ENCODE results near the gene MYO3B. TPM values are rescaled to one million over a fixed set of nuclear protein-coding genes. Genes with fewer than 3 reads are reported as not detected.
A peak's percentile ranks its signal among the peaks of the same experiment; 100 is the strongest.

Gene MYO3B, protein sequence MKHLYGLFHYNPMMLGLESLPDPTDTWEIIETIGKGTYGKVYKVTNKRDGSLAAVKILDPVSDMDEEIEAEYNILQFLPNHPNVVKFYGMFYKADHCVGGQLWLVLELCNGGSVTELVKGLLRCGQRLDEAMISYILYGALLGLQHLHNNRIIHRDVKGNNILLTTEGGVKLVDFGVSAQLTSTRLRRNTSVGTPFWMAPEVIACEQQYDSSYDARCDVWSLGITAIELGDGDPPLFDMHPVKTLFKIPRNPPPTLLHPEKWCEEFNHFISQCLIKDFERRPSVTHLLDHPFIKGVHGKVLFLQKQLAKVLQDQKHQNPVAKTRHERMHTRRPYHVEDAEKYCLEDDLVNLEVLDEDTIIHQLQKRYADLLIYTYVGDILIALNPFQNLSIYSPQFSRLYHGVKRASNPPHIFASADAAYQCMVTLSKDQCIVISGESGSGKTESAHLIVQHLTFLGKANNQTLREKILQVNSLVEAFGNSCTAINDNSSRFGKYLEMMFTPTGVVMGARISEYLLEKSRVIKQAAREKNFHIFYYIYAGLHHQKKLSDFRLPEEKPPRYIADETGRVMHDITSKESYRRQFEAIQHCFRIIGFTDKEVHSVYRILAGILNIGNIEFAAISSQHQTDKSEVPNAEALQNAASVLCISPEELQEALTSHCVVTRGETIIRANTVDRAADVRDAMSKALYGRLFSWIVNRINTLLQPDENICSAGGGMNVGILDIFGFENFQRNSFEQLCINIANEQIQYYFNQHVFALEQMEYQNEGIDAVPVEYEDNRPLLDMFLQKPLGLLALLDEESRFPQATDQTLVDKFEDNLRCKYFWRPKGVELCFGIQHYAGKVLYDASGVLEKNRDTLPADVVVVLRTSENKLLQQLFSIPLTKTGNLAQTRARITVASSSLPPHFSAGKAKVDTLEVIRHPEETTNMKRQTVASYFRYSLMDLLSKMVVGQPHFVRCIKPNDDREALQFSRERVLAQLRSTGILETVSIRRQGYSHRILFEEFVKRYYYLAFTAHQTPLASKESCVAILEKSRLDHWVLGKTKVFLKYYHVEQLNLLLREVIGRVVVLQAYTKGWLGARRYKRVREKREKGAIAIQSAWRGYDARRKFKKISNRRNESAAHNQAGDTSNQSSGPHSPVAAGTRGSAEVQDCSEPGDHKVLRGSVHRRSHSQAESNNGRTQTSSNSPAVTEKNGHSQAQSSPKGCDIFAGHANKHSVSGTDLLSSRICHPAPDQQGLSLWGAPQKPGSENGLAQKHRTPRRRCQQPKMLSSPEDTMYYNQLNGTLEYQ (N-terminal part only)
- total RNA-seq, result 8.9 to 9.1 TPM (median 9.1 TPM) in 3 replicates

GRCh38 chr2:170177950-170178781 lies at the start of gene MYO3B:
Gene MYO3B (plus strand): TSS chr2:170178147. CDS start chr2:170178288, 141 bp downstream.
- Mint-ChIP-seq H3K27me3 (ENCODE audit: low read depth) (no peaks in the 10 kb centered on the region), H3K9me3 (no peaks in the 10 kb centered on the region), H3K36me3 (no peaks in the 10 kb centered on the region), H3K27ac (peak within 1 kb of the TSS; percentile 72), H3K4me1 (peaks cover 57% of the 10 kb centered on the region), H3K4me3 (no peak within 1 kb of the TSS)
- DNase-seq (ENCODE audit: low spot score in 2 of 2, unreplicated experiment in 2 of 2), result no peak
- TF ChIP-seq, protein P1, sequence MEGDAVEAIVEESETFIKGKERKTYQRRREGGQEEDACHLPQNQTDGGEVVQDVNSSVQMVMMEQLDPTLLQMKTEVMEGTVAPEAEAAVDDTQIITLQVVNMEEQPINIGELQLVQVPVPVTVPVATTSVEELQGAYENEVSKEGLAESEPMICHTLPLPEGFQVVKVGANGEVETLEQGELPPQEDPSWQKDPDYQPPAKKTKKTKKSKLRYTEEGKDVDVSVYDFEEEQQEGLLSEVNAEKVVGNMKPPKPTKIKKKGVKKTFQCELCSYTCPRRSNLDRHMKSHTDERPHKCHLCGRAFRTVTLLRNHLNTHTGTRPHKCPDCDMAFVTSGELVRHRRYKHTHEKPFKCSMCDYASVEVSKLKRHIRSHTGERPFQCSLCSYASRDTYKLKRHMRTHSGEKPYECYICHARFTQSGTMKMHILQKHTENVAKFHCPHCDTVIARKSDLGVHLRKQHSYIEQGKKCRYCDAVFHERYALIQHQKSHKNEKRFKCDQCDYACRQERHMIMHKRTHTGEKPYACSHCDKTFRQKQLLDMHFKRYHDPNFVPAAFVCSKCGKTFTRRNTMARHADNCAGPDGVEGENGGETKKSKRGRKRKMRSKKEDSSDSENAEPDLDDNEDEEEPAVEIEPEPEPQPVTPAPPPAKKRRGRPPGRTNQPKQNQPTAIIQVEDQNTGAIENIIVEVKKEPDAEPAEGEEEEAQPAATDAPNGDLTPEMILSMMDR (IDR thresholded peaks at IDR 0.05; ENCODE audit: unreplicated experiment), result no peak

- Mint-ChIP-seq H3K36me3 (peaks cover 4% of the 10 kb centered on the region), H3K27ac (no peak overlapping the region), H3K4me1 (peaks cover 16% of the 10 kb centered on the region), H3K27me3 (ENCODE audit: low read depth) (no peaks in the 10 kb centered on the region), H3K4me3 (no peak overlapping the region), H3K9me3 (peaks cover 19% of the 10 kb centered on the region)
- TF ChIP-seq, protein P1 (IDR thresholded peaks at IDR 0.05; ENCODE audit: unreplicated experiment), result no peak
- no peak for DNase-seq (ENCODE audit: low spot score in 2 of 2, unreplicated experiment in 2 of 2)
These were observed 38.5 kb upstream of the MYO3B start for GRCh38 chr2:170139276-170139967.

DNA sequence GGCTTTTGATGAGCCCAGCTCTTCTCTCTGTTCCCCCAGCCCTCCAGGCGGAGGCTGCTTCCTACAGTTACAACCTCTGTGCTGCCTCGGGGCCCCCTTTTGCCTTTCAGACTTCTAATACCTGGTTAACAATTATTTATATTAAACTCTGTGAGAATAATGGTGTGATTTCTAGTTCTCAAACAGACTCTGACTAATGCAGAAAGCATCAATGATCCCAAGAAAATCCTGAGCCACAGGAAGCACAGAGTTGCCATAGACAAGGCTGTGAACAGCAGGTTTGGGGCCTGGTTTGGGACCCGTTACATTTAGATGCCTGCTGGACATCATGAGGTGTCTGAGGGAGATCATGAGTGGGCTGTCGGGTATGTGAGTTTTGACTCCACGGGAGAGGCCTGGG lies 37.4 kb upstream of the MYO3B start:
- Mint-ChIP-seq H3K27ac (no peak overlapping the region), H3K9me3 (peaks cover 11% of the 10 kb centered on the region), H3K36me3 (no peaks in the 10 kb centered on the region), H3K4me1 (peaks cover 22% of the 10 kb centered on the region), H3K27me3 (ENCODE audit: low read depth) (no peaks in the 10 kb centered on the region), H3K4me3 (no peak overlapping the region)
- TF ChIP-seq, protein P1 (IDR thresholded peaks at IDR 0.05; ENCODE audit: unreplicated experiment), result no peak
- no peak for DNase-seq (ENCODE audit: low spot score in 2 of 2, unreplicated experiment in 2 of 2)

DNA sequence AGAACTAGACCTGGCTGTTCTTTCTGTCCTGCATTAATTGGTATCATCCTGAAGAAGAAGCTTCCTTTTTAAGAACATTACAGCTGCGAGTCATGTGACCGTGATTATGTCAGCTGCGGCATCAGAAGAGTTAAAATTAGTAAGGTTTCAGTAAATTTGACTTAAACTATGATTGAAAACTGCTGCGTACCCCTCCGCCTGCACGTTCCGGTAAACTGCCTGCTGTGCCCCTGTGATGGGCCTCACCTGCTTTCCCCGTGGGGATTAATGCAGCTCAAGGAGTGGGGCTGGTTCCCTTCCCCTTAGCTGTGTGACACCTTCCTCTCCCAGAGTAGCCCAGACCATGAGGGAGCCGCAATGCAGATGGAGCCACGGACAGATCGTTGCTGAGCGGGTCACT lies 36.1 kb upstream of the MYO3B start:
- no peak for DNase-seq (ENCODE audit: low spot score in 2 of 2, unreplicated experiment in 2 of 2)
- TF ChIP-seq, protein P1 (IDR thresholded peaks at IDR 0.05; ENCODE audit: unreplicated experiment), result no peak
- no peak overlapping the region for H3K27ac Mint-ChIP-seq
- no peak overlapping the region for H3K4me3 Mint-ChIP-seq
- peaks cover 1% of the 10 kb centered on the region for H3K9me3 Mint-ChIP-seq
- no peaks in the 10 kb centered on the region for H3K36me3 Mint-ChIP-seq
- H3K27me3 Mint-ChIP-seq (ENCODE audit: low read depth), result no peaks in the 10 kb centered on the region
- peaks cover 27% of the 10 kb centered on the region for H3K4me1 Mint-ChIP-seq
